Kidney (tissue), 14 donors: ENCODE data around the gene CSPG4. TPM values are rescaled to one million over a fixed set of nuclear protein-coding genes. Genes with fewer than 3 reads are reported as not detected.
"Not testable (repeated sequence)": the region's sequence is repeated elsewhere in the genome, so short reads cannot be mapped to it uniquely, and the experiment has no call there.

Experiments
- DNase-seq, 5 donors: peaks; one replicate each; pipeline ENCODE4 v3.0.0-alpha.2; 2013 to 2020
- FAIRE-seq: peaks from 2 replicates; lab custom pipeline; 2012; peaks lifted over from hg19 to GRCh38; lab: Jason Lieb, UNC
- H3K27ac ChIP-seq, 2 donors: one replicate each; pipeline ENCODE4 v1.7.0; 2013; ENCODE audit warnings: low read depth in 2 of 2, low read length in 2 of 2, inconsistent platforms in 1 of 2
- H3K27me3 ChIP-seq: one replicate; pipeline ENCODE4 v1.7.1; 2013; ENCODE audit warnings: low read length, inconsistent platforms; ENCODE audit not compliant: control insufficient read depth, insufficient read depth
- H3K36me3 ChIP-seq, 3 donors: one replicate each; pipeline versions ENCODE4 v1.7.0 to v1.7.1; 2013; ENCODE audit warnings: low read length in 3 of 3, control low read depth in 1 of 3, inconsistent platforms in 1 of 3; ENCODE audit not compliant: insufficient read depth in 3 of 3, control insufficient read depth in 2 of 3
- H3K4me1 ChIP-seq, 3 donors: one replicate each; pipeline versions ENCODE4 v1.7.0 to v1.7.1; 2013; ENCODE audit warnings: low read length in 3 of 3, inconsistent platforms in 1 of 3, low read depth in 1 of 3; ENCODE audit not compliant: control insufficient read depth in 2 of 3, insufficient read depth in 2 of 3
- H3K4me3 ChIP-seq, 3 donors: one replicate each; pipeline versions ENCODE4 v1.7.0 to v1.8.1; 2013; ENCODE audit warnings: low read length in 3 of 3, control low read depth in 1 of 3, inconsistent platforms in 1 of 3
- H3K9ac ChIP-seq, 3 donors: one replicate each; pipeline versions ENCODE4 v1.7.0 to v1.7.1; 2013; ENCODE audit warnings: low read length in 3 of 3, control low read depth in 1 of 3, inconsistent platforms in 1 of 3
- H3K9me3 ChIP-seq, 3 donors: one replicate each; pipeline versions ENCODE4 v1.7.0 to v1.7.1; 2013; ENCODE audit warnings: low read length in 3 of 3, control low read depth in 1 of 3, inconsistent platforms in 1 of 3; ENCODE audit not compliant: control insufficient read depth in 2 of 3, insufficient read depth in 1 of 3
- intact Hi-C: fragments of 100-400 bp; cut with DNase I; formaldehyde crosslinking; loops from one replicate; pipeline ENCODE4 v1.11.1; 2022
- polyA plus RNA-seq: library from polyadenylated mRNA; stranded (reverse); fragments of 350-450 nt; fragmentation: Illumina TruSeq; extraction: RNeasy Lipid Tissue Mini Kit (QIAGEN cat#74804); gene quantifications from one replicate; pipeline ENCODE4 v1.2.3, GENCODE V29; 2014; ENCODE audit warnings: low read depth, low replicate concordance; ENCODE audit not compliant: insufficient read depth
- total RNA-seq: library from RNA; stranded (reverse); fragmentation: NEBNext Ultra II Directional; extraction: Animal tissue kit (Norgen Biotek cat#: 25700); gene quantifications from one replicate; pipeline ENCODE4 v1.2.1, GENCODE V29; 2021
- TF ChIP-seq, protein P1 (sequence below): IDR thresholded peaks from 3 replicates; pipeline ENCODE4 v1.5.1; 2012; ENCODE audit warnings: mild to moderate bottlenecking, moderate library complexity, borderline replicate concordance; ENCODE audit not compliant: insufficient read depth; ENCODE audit errors: extremely low read depth
- donor health status: control.
- donor health status: control.
- donor health status: control.
- donor health status: control.
- donor health status: control.
- donor health status: DM: yes; HTN: yes; CAD: no.
- donor health status: Normal renal cell carcinoma (clear cell type).

Gene CSPG4
- total and polyA plus RNA-seq, 2 donors from 2014 or later: 4.4 to 30.7 TPM

DNA sequence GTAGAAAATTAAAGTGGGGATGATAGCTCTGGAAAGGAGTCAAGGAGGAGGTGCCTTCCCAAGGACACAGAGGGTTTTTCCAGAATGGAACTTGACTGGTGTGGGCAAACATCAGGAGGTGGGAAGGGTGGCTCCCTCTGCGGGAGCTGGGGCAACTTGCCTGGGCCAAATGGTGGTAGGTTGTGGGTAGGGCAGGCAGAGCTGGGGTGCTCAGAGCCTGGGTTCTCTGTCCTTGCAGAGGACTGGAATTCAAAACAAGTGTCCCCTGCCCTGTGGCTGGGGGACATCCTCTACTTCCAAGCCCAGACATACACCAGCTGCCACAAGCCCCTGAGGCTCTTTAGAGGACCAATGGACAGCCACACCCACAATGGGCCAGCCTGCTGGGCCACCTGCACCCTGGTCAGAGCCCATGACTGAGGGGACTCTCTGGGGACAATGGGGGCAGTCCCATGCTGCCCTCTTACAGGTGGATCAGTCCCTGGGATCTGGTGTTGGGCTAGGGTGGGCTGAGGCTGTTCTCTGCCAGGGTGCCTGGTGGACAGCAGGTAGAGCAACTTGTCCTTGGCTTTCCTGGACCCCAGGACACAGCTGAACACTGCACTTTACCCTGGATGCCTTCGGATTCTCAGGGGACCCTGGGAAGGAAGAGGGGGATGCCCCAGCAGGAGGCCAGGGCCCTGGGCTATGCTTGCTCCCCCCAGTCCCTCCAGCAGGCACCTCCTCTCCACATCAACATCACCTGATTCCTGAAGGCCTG lies 38.6 kb upstream of the CSPG4 start:
- TF ChIP-seq, protein P1, sequence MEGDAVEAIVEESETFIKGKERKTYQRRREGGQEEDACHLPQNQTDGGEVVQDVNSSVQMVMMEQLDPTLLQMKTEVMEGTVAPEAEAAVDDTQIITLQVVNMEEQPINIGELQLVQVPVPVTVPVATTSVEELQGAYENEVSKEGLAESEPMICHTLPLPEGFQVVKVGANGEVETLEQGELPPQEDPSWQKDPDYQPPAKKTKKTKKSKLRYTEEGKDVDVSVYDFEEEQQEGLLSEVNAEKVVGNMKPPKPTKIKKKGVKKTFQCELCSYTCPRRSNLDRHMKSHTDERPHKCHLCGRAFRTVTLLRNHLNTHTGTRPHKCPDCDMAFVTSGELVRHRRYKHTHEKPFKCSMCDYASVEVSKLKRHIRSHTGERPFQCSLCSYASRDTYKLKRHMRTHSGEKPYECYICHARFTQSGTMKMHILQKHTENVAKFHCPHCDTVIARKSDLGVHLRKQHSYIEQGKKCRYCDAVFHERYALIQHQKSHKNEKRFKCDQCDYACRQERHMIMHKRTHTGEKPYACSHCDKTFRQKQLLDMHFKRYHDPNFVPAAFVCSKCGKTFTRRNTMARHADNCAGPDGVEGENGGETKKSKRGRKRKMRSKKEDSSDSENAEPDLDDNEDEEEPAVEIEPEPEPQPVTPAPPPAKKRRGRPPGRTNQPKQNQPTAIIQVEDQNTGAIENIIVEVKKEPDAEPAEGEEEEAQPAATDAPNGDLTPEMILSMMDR: no peak
- Histone ChIP-seq H3K9ac (no peak overlapping the region), H3K4me3 (no peak overlapping the region), H3K36me3 (no peaks in the 10 kb centered on the region), H3K27ac (no peak overlapping the region), H3K4me1 (no peaks in the 10 kb centered on the region), H3K27me3 (no peaks in the 10 kb centered on the region), H3K9me3 (no peaks in the 10 kb centered on the region)
- DNase-seq (no peak), FAIRE-seq (no peak)
- intact Hi-C loops: no loop called here

DNA sequence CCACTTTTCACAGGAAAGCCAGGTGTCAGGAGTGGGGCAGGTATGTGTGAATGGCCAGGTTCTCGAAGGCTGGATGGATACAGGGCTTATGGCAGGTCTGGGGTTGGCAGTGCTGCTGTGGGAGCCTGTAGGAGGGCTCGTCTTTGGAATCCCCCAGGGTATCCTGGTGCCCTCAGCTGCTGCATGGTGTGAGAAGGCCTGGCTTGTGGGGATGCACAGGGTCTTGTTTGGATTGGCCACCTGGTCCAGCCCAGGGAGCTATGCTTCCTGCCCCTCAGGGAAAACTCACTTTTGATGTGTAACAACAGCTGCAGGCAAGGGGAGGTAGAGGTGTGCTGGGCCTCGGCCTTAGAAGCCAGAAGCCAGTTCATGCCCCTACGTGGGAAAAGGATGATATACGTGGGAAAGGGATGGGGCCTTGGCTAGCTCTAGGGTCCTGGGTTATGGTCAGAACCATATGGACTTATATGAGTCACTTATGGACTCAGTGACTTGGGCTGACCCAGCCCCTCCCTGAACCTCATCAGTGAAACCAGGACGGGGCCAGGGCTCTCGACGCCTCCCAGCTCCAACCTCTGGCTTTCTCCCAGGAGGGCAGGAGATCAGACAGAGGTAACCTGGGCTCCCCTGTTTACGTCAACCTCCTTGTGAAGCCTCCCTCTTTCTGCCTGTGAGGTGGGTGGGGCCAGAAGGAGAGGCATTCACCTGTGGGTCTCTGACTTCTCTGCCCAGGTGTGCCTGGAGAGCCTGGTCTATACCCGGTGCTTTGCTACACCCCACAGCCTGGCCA lies 37.8 kb upstream of the CSPG4 start:
- Histone ChIP-seq H3K9ac (no peak overlapping the region), H3K4me3 (no peak overlapping the region), H3K36me3 (no peaks in the 10 kb centered on the region), H3K4me1 (no peaks in the 10 kb centered on the region), H3K27ac (no peak overlapping the region), H3K9me3 (no peaks in the 10 kb centered on the region), H3K27me3 (no peaks in the 10 kb centered on the region)
- intact Hi-C loops: no loop called here
- no peak for DNase-seq
- FAIRE-seq: no peak
- TF ChIP-seq, protein P1: no peak

DNA sequence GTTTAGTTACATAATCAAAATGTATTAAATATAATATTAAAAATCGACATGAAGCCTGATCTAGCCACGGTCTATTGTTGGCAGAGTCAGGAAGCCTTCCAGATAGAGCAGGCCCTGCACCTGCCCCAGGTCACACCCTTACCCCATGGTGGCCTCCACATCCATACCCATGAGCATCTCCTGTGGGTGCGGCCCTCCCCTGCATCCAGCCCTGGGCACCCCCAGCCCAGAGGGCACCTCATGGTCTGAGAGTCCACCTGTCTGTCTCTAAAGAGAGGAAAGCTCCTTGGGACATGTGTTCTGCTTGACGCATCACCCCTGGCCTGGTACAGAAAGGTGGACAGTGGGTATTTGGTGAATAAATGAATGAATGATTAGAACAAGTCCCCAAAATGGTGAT lies 37.2 kb upstream of the CSPG4 start:
- TF ChIP-seq, protein P1: no peak
- Histone ChIP-seq H3K36me3 (no peaks in the 10 kb centered on the region), H3K27ac (no peak overlapping the region), H3K4me3 (no peak overlapping the region), H3K27me3 (no peaks in the 10 kb centered on the region), H3K9me3 (no peaks in the 10 kb centered on the region), H3K9ac (no peak overlapping the region), H3K4me1 (no peaks in the 10 kb centered on the region)
- intact Hi-C loops: no loop called here
- FAIRE-seq (no peak), DNase-seq (peak in 1 of 5 donors; percentile 17)

DNA sequence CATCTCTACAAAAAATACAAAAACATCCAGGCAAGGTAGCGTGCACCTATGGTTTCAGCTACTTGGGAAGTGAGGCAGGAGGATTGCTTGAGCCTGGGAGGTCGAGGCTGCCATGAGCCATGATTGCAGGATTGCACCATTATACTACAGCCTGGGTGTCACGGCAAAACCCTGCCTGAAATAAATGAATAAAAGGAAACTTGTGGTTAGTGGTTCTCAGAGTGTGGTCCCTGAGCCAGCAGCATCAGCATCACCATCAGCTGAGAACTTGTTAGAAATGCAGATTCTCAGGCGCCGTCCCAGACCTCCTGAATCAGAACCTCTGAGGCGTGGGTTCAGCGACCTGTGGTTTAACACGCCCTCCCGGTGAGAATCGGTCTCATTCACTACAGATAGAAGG lies 36.2 kb upstream of the CSPG4 start:
- H3K4me3 ChIP-seq, H3K36me3 ChIP-seq, H3K9me3 ChIP-seq, FAIRE-seq, H3K27me3 ChIP-seq, H3K27ac ChIP-seq, H3K4me1 ChIP-seq, H3K9ac ChIP-seq, intact Hi-C loops: not testable (repeated sequence)
- DNase-seq: peak in 1 of 5 donors; percentile 7

DNA sequence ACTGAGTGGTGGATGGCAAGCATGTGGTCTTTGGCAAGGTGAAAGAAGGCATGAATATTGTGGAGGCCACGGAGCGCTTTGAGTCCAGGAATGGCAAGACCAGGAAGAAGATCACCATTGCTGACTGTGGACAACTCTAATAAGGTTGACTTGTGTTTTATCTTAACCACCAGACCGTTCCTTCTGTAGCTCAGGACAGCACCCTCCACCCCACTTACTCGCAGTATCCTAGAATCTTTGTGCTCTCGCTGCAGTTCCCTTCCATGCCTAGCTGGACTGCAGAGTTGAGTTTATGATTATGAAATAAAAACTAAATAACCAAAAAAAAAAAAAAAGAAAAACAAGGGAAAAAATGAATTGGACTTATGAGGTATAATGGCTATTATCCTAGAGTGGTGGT lies 34.5 kb upstream of the CSPG4 start:
- H3K27me3 ChIP-seq, H3K36me3 ChIP-seq, H3K4me3 ChIP-seq, H3K9me3 ChIP-seq, intact Hi-C loops, FAIRE-seq, H3K27ac ChIP-seq, H3K4me1 ChIP-seq, H3K9ac ChIP-seq: not testable (repeated sequence)
- peak in 2 of 5 donors; percentile 2 to 12 for DNase-seq
